K562 (cell line): ENCODE data around the gene CCDC33. TPM values are rescaled to one million over a fixed set of nuclear protein-coding genes. Genes with fewer than 3 reads are reported as not detected.

Experiments used
- CBX2 ChIP-seq: fragments of 200-600 bp; sonication (generic); IDR thresholded peaks from one replicate; pipeline ENCODE4 v1.6.1; 2012; ENCODE audit warnings: mild to moderate bottlenecking, low read length, inconsistent platforms; ENCODE audit not compliant: insufficient read depth, poor library complexity, severe bottlenecking
- FOXJ3 ChIP-seq: sonication (generic); formaldehyde crosslinking; IDR thresholded peaks from 2 replicates; pipeline ENCODE4 v1.4.0; 2020; ENCODE audit warnings: mild to moderate bottlenecking, missing genetic modification reagents
- GTF2B ChIP-seq: IDR thresholded peaks from 2 replicates; pipeline ENCODE4 v1.6.1; 2011; ENCODE audit not compliant: insufficient read length; ENCODE audit errors: extremely low read depth
- HEY1 ChIP-seq: fragments of 250-450 bp; sonication (Bioruptor Pico); IDR thresholded peaks from 2 replicates; pipeline ENCODE4 v1.5.0; 2020; ENCODE audit warnings: mild to moderate bottlenecking, moderate library complexity, borderline replicate concordance
- JUN ChIP-seq, 2 experiments: sonication (generic) in 1 of 2; formaldehyde crosslinking in 1 of 2; IDR thresholded peaks; 2 replicates each; pipeline versions ENCODE4 v1.6.1 to v1.8.0; 2012 to 2022; ENCODE audit warnings: borderline replicate concordance in 2 of 2, mild to moderate bottlenecking in 2 of 2, improper control_type of control experiment in 1 of 2, low read depth in 1 of 2, low read length in 1 of 2, missing genetic modification reagents in 1 of 2
- MEF2A ChIP-seq: IDR thresholded peaks from 2 replicates; pipeline ENCODE4 v1.6.1; 2011; ENCODE audit warnings: low read depth, mild to moderate bottlenecking, low read length, moderate library complexity; ENCODE audit not compliant: control insufficient read depth
- PKNOX1 ChIP-seq: fragments of 450-650 bp; IDR thresholded peaks from 2 replicates; pipeline ENCODE4 v1.6.1; 2016
- SAFB2 ChIP-seq: fragments of 200-400 bp; formaldehyde crosslinking; IDR thresholded peaks from 2 replicates; pipeline ENCODE4 v1.6.1; 2018; ENCODE audit warnings: borderline replicate concordance, low read length, low read depth, moderate library complexity; ENCODE audit not compliant: severe bottlenecking
- TAF1 ChIP-seq: IDR thresholded peaks from 2 replicates; pipeline ENCODE4 v1.6.1; 2011; ENCODE audit warnings: mild to moderate bottlenecking, low read length, moderate library complexity; ENCODE audit not compliant: insufficient read depth, control insufficient read depth, severe bottlenecking; ENCODE audit errors: extremely low read depth
- ZBTB33 ChIP-seq: sonication (generic); formaldehyde crosslinking; IDR thresholded peaks from 2 replicates; pipeline ENCODE4 v1.8.1; 2023; ENCODE audit warnings: mild to moderate bottlenecking, missing genetic modification reagents
- ZNF609 ChIP-seq: sonication (generic); formaldehyde crosslinking; IDR thresholded peaks from 2 replicates; pipeline ENCODE4 v1.8.1; 2023; ENCODE audit warnings: missing genetic modification reagents, mild to moderate bottlenecking, borderline replicate concordance
- polyA plus RNA-seq, 8 experiments: library from polyadenylated mRNA; depleted of rRNA in 4 of 8; stranded (reverse) in 5 of 8; unstranded in 3 of 8; fragments of >200 nt; fragmentation: Nextera tagmentation in 2 of 8; fragmentation: Illumina TruSeq in 1 of 8; extraction: Ambion mirVana in 2 of 8; extraction: Trizol in 1 of 8; gene quantifications; 2 replicates each; pipeline versions ENCODE4 v1.2.1 to v1.2.3, GENCODE V29; 2011 to 2014; ENCODE audit warnings: inconsistent platforms in 1 of 8, missing spikeins in 1 of 8
- total RNA-seq, 7 experiments: library from RNA; depleted of rRNA in 6 of 7; stranded (reverse); fragments of >200 nt in 6 of 7; fragmentation: Illumina TruSeq in 2 of 7; extraction: Trizol in 2 of 7; gene quantifications; 2 replicates each; pipeline versions ENCODE4 v1.2.1 to v1.2.3, GENCODE V29; 2011 to 2021; ENCODE audit warnings: low replicate concordance in 1 of 7
- TF ChIP-seq, protein P1 (sequence below): sonication (generic); formaldehyde crosslinking; IDR thresholded peaks from 2 replicates; pipeline ENCODE4 v1.8.0; 2023; ENCODE audit warnings: mild to moderate bottlenecking, missing genetic modification reagents

CCDC33 gene
- total and polyA plus RNA-seq, 9 of the 15 experiments (the other 6 are each of a cell fraction or from before 2014, with no cell fraction given): 0.08 to 1.1 (median 0.15) TPM; not detected in 4

DNA sequence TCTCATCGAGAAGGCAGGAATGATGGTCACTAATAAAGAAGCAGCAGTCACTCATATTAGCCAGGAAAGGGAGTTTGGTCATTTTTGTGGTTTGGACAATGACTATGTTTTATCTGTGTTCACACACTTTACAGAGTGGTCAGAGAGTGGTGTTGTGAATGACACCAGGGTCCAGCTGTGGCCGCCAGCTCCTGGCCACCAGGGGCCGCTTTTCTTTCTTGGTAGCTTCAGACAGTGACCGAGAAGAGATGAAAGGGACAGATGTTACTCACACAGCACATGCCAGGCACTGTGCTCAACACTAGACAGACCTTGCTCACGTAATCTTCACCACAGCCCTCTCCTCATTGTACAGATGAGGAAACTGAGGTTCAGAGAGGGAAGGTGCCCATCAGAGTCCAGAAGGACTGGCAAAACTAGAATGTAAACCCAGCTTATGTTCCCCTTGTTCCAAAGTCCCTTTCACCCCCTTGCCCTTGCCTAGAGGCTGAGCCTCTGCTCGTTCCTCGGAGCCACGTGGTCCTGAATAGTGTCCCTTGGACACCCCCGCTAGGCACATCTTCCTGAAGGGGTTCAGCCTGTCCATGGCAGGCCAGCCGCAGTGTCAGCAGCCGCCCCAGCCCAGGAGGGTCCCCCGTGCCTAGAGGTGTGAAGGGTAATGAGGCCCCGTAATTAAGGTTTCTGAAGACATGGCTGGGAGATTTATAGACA, 75.8 kb downstream of the CCDC33 start (continued):
- no peak for TF ChIP-seq ZNF609 (CRISPR knock-in tag)
- no peak for TF ChIP-seq GTF2B
- TF ChIP-seq TAF1: no peak
- TF ChIP-seq HEY1 (CRISPR knock-in tag): no peak
- TF ChIP-seq, protein P1, sequence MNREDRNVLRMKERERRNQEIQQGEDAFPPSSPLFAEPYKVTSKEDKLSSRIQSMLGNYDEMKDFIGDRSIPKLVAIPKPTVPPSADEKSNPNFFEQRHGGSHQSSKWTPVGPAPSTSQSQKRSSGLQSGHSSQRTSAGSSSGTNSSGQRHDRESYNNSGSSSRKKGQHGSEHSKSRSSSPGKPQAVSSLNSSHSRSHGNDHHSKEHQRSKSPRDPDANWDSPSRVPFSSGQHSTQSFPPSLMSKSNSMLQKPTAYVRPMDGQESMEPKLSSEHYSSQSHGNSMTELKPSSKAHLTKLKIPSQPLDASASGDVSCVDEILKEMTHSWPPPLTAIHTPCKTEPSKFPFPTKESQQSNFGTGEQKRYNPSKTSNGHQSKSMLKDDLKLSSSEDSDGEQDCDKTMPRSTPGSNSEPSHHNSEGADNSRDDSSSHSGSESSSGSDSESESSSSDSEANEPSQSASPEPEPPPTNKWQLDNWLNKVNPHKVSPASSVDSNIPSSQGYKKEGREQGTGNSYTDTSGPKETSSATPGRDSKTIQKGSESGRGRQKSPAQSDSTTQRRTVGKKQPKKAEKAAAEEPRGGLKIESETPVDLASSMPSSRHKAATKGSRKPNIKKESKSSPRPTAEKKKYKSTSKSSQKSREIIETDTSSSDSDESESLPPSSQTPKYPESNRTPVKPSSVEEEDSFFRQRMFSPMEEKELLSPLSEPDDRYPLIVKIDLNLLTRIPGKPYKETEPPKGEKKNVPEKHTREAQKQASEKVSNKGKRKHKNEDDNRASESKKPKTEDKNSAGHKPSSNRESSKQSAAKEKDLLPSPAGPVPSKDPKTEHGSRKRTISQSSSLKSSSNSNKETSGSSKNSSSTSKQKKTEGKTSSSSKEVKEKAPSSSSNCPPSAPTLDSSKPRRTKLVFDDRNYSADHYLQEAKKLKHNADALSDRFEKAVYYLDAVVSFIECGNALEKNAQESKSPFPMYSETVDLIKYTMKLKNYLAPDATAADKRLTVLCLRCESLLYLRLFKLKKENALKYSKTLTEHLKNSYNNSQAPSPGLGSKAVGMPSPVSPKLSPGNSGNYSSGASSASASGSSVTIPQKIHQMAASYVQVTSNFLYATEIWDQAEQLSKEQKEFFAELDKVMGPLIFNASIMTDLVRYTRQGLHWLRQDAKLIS (CRISPR knock-in tag): no peak
- no peak for TF ChIP-seq ZBTB33 (CRISPR knock-in tag)
- no peak for TF ChIP-seq MEF2A
- no peak for TF ChIP-seq CBX2
- no peak for TF ChIP-seq SAFB2
- TF ChIP-seq JUN (IDR thresholded peaks at IDR 0.05; ENCODE audit: borderline replicate concordance, low read depth, low read length): 0 out of 2 replicates have a peak, but pooled peaks have one; percentile 40
- no peak for TF ChIP-seq JUN (CRISPR knock-in tag; IDR thresholded peaks at IDR 0.05; ENCODE audit: borderline replicate concordance)
- no peak for TF ChIP-seq FOXJ3
- peak; percentile 91 for TF ChIP-seq PKNOX1
